ENCODE data around the gene SYNE2. TPM values are rescaled to one million over a fixed set of nuclear protein-coding genes. Genes with fewer than 3 reads are reported as not detected.

SYNE2 gene
- total and polyA plus RNA-seq, 2 donors (not counting 1 experiment from before 2014, with no cell fraction given): 3.1 to 15.4 TPM

- no peak overlapping the region for H3K9ac ChIP-seq (ENCODE audit: insufficient read depth, low read length)
- H3K4me3 ChIP-seq (replicated peaks in 1 of 4; ENCODE audit: control extremely low read depth in 1 of 4, insufficient read depth in 1 of 4, low read depth in 3 of 4, low read length in 4 of 4): no peak overlapping the region
- H3K79me2 ChIP-seq (ENCODE audit: control insufficient read depth, insufficient read depth, low read length): no peaks in the 10 kb centered on the region
- no peak overlapping the region for H2AFZ ChIP-seq (ENCODE audit: low read length)
- H3K9me3 ChIP-seq (ENCODE audit: control insufficient read depth, insufficient read depth, low read depth, low read length): no peaks in the 10 kb centered on the region
- no peak for DNase-seq (ENCODE audit: low read depth in 2 of 2)
- no peak overlapping the region for H3K27ac ChIP-seq (ENCODE audit: insufficient read depth, low read length)
- no peak for TF ChIP-seq EZH2 (IDR thresholded peaks at IDR 0.05; ENCODE audit: low read length, missing control alignments)
- no peak for TF ChIP-seq CTCF (conservative IDR thresholded peaks at IDR 0.05 in 1 of 2, IDR thresholded peaks at IDR 0.05 in 1 of 2; ENCODE audit: low read depth in 1 of 2, low read length in 2 of 2)
- no peaks in the 10 kb centered on the region for H4K20me1 ChIP-seq (ENCODE audit: control insufficient read depth, extremely low read depth, insufficient read depth, low read length)
- H3K36me3 ChIP-seq (ENCODE audit: control insufficient read depth, insufficient read depth, low read length): no peaks in the 10 kb centered on the region
- H3K4me1 ChIP-seq (ENCODE audit: control insufficient read depth, extremely low read depth, insufficient read depth, low read length): no peaks in the 10 kb centered on the region
- no peak overlapping the region for H3K4me2 ChIP-seq (ENCODE audit: extremely low read depth, insufficient read depth, low read length)
- H3K27me3 ChIP-seq (ENCODE audit: control insufficient read depth, insufficient read depth, low read length): no peaks in the 10 kb centered on the region
These were observed 139.0 kb downstream of the SYNE2 start for GRCh38 chr14:63991833-63992232.

- Histone ChIP-seq H3K36me3 (ENCODE audit: control insufficient read depth, insufficient read depth, low read length) (no peaks in the 10 kb centered on the region), H3K4me2 (ENCODE audit: extremely low read depth, insufficient read depth, low read length) (no peak overlapping the region), H3K79me2 (ENCODE audit: control insufficient read depth, insufficient read depth, low read length) (no peaks in the 10 kb centered on the region), H2AFZ (ENCODE audit: low read length) (no peak overlapping the region), H3K9ac (ENCODE audit: insufficient read depth, low read length) (no peak overlapping the region), H3K27ac (ENCODE audit: insufficient read depth, low read length) (no peak overlapping the region), H3K9me3 (ENCODE audit: control insufficient read depth, insufficient read depth, low read depth, low read length) (no peaks in the 10 kb centered on the region), H3K27me3 (ENCODE audit: control insufficient read depth, insufficient read depth, low read length) (no peaks in the 10 kb centered on the region), H3K4me3 (replicated peaks in 1 of 4; ENCODE audit: control extremely low read depth in 1 of 4, insufficient read depth in 1 of 4, low read depth in 3 of 4, low read length in 4 of 4) (no peak overlapping the region), H4K20me1 (ENCODE audit: control insufficient read depth, extremely low read depth, insufficient read depth, low read length) (no peaks in the 10 kb centered on the region), H3K4me1 (ENCODE audit: control insufficient read depth, extremely low read depth, insufficient read depth, low read length) (no peaks in the 10 kb centered on the region)
- no peak for TF ChIP-seq CTCF (conservative IDR thresholded peaks at IDR 0.05 in 1 of 2, IDR thresholded peaks at IDR 0.05 in 1 of 2; ENCODE audit: low read depth in 1 of 2, low read length in 2 of 2)
- no peak for TF ChIP-seq EZH2 (IDR thresholded peaks at IDR 0.05; ENCODE audit: low read length, missing control alignments)
- no peak for DNase-seq (ENCODE audit: low read depth in 2 of 2)
These were observed 140.1 kb downstream of the SYNE2 start for GRCh38 chr14:63992858-63993257.

GRCh38 chr14:63993992-63994391, 141.2 kb downstream of the SYNE2 start:
- Histone ChIP-seq H3K27ac (ENCODE audit: insufficient read depth, low read length) (no peak overlapping the region), H3K27me3 (ENCODE audit: control insufficient read depth, insufficient read depth, low read length) (no peaks in the 10 kb centered on the region), H3K4me2 (ENCODE audit: extremely low read depth, insufficient read depth, low read length) (no peak overlapping the region), H3K9ac (ENCODE audit: insufficient read depth, low read length) (no peak overlapping the region), H4K20me1 (ENCODE audit: control insufficient read depth, extremely low read depth, insufficient read depth, low read length) (no peaks in the 10 kb centered on the region), H3K4me3 (replicated peaks in 1 of 4; ENCODE audit: control extremely low read depth in 1 of 4, insufficient read depth in 1 of 4, low read depth in 3 of 4, low read length in 4 of 4) (no peak overlapping the region), H2AFZ (ENCODE audit: low read length) (no peak overlapping the region), H3K9me3 (ENCODE audit: control insufficient read depth, insufficient read depth, low read depth, low read length) (no peaks in the 10 kb centered on the region), H3K79me2 (ENCODE audit: control insufficient read depth, insufficient read depth, low read length) (no peaks in the 10 kb centered on the region), H3K36me3 (ENCODE audit: control insufficient read depth, insufficient read depth, low read length) (no peaks in the 10 kb centered on the region), H3K4me1 (ENCODE audit: control insufficient read depth, extremely low read depth, insufficient read depth, low read length) (no peaks in the 10 kb centered on the region)
- DNase-seq (ENCODE audit: low read depth in 2 of 2): peak in 1 of 2 donors; percentile 26
- TF ChIP-seq EZH2 (IDR thresholded peaks at IDR 0.05; ENCODE audit: low read length, missing control alignments) (no peak), CTCF (conservative IDR thresholded peaks at IDR 0.05 in 1 of 2, IDR thresholded peaks at IDR 0.05 in 1 of 2; ENCODE audit: low read depth in 1 of 2, low read length in 2 of 2) (peak; percentile 26 to 36)

Data from fibroblast of lung (primary cell).